NOMO-1 treated with DMSO at 0.1 percent for 48 hours (cell line): ENCODE measurements around the gene PON3.

Experiments used
- DNase-seq: peaks from one replicate; lab custom pipeline; 2025; ENCODE audit not compliant: unreplicated experiment; lab: John Stamatoyannopoulos, UW

Gene PON3

GRCh38 chr7:95309951-95310350, 86.2 kb downstream of the PON3 start:
- no peak for DNase-seq
